Measurements from ENCODE around the gene OTUB2.

Gene OTUB2

DNA sequence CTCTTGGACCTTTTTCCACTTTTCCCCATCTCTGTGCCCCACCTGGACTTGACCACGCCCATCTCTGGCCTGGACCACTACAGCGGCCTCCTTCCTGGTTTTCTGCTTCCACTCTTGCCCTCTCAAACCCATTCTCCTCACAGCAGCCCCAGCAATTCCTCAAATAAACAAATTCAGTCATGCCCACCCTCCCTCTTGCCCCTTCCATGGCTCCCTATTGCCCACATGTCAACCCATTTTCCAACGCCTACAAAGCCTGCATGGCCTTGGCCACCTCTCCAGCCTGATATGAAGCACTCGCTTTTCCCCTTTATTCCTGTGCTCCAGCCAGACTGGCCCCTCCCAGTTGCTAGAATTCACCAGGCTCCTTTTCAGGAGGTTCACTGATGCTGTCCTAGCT, 5.9 kb upstream of the OTUB2 start:
- in situ Hi-C loops (cut with MboI; ENCODE audit: low sequenced_read_pairs): no loop called here

DNA sequence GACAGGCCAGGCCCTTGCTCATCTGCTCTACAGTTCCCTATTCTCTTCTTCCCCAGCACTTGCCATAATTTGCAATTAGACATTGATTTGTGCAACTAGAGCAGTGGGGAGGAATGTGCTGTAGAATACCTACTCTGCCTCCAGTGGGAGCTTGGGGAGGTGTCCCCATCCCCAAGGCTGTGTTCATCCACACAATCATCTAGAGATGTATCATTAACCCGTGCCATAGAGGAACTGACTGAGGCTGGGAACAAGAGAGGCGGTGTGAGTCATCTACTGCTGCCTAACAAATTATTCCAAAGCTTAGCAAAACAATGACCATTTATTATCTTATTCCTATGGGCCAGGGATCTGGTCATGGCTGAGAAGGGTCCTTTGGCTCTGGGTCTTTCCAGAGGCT, 5.1 kb upstream of the OTUB2 start:
- in situ Hi-C loops (cut with MboI; ENCODE audit: low sequenced_read_pairs): no loop called here

DNA sequence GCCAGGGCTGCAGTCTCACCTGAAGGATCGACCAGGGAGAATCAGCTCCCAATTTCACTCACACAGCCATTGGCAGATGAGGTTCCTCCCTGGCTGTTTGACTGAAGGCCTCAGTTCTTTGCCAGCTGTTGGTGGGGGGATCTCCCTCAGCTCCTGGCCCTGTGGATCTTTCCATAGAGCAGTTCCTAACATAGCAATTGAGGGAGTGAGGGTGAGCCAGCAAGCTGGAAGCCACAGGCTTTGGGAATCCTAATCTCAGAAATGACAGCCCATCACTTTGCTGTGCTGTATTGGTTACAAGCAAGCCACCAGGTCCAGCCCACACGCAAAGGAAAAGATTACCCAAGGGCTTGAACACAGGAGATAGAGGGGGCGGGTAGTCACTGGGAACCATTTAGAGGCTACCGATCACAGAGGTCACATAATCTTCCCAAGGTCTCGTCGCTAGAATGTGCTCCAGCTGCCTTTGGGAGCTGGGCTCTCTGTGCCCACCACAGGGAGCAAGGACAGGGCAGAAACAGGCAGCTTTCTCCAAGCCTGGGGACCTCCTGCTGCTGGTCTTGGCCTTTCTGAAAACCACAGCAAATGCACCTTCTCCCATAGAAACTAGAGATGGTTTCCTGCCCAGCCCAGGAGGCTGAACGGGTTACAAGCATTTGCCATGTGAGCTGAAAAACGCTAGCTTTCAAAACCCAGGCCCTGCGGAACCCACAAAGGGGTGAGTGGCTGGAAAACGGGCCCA, 4.6 kb upstream of the OTUB2 start:
- in situ Hi-C loops (cut with MboI; ENCODE audit: low sequenced_read_pairs): no loop called here

DNA sequence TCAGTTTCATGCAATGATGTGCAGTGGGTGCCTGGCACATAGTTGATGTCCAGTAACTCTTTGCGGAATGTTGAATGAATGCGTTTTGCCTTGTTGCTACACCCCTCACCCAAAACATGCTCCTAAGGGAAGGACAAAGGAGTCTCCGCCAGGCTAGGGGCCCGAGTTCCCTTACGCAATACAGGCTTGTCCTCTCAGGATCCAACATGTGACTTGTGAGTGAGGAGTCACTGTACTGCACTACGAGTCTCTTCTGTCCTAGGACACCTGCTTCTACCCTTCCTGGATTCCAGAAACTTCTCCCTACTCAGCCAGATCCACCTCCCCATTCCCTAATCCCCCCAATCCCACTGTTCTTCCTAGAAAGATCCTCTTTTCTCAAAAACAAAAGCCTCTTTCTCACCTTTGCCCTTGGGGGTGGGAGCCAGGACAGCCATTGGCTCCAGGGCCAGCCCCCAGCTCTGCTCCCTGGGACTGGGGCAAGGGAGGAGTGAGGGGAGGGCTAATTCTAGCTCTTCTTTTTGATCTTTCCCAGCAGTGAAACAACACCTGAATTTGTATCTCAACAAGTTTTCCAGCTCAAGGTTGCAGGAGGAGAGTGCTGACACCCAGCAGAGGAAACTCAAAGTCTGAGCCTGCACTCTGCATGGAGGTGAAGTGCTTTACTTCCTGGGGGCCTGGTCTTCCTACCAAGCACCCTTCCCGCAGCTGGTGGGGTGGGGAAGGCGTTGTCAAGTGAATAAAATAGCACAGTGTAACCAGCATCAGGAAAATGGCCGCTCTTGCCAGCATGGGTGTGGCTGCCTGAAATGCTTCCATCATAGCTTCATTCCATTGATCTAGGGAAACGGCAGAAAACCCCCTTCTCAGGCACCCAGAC, 3.4 kb upstream of the OTUB2 start:
- in situ Hi-C loops (cut with MboI; ENCODE audit: low sequenced_read_pairs): no loop called here

DNA sequence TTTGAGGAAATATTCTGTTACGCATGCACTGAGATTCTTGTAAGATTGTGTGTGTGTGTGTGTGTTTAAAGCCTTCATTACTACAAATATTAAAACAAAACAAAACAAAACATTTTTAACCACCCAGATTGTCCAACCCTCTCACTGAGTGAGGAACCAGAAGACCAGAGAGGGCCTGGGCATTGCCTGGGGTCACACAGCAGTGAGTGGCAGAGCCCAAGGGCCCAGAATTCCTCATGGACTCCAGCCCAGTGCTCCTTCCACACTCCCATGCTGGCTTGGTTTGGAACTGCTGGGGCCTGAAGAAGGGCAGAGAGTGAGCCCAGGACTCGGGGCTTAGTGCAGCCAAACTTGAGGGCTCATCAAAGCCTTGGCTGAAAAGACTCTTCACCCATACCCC, 1.6 kb upstream of the OTUB2 start:
- in situ Hi-C loops (cut with MboI; ENCODE audit: low sequenced_read_pairs): no loop called here

DNA sequence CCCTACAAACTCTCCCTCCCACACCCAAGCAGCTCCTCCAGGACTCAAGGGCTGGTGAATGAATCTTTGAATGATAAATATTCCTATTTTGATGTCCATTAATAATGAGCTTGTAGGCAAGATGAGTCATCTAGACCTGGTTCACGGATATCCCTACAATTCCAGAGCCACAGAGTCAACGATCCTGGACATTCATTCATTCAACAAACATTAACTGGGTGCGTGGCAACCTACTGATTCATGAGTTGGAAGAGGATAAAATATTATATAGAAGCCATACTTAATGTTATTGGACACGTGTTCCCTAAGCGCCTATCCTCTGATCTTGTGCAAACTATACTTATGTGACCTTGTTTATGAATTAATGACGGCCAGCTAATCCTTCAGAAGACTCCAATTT, 420 bp upstream of the OTUB2 start:
- in situ Hi-C loops (cut with MboI; ENCODE audit: low sequenced_read_pairs): no loop called here

DNA sequence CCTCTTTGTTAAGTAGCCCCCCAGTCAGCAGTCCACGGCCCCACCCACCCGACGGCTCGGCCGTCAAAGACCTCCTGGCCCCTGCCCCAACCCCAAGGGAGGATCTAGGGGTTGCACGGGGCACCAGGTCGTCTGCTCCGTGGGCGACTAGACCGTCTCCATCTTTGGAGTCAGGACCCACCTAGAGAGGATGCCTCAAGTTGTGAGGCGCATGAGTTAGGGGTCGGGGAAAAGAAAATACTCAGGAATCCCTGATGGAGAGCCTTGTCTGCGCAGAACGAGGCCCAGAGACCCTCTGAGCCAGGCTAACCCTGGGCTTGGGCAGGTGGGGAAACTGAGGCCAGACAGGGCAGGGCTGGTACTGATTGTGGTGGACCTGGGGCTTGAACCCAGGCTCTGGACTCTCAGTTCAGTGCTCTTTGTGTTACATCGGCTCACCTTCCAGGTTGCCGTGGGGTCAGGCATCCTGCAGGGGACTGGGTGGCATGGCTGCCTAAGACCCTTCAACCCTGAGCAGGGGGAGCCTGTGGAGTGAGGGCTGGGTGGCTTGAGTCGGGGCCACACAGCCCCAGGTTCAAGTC, 839 bp downstream of the OTUB2 start:
- in situ Hi-C loops (cut with MboI; ENCODE audit: low sequenced_read_pairs): no loop called here

DNA sequence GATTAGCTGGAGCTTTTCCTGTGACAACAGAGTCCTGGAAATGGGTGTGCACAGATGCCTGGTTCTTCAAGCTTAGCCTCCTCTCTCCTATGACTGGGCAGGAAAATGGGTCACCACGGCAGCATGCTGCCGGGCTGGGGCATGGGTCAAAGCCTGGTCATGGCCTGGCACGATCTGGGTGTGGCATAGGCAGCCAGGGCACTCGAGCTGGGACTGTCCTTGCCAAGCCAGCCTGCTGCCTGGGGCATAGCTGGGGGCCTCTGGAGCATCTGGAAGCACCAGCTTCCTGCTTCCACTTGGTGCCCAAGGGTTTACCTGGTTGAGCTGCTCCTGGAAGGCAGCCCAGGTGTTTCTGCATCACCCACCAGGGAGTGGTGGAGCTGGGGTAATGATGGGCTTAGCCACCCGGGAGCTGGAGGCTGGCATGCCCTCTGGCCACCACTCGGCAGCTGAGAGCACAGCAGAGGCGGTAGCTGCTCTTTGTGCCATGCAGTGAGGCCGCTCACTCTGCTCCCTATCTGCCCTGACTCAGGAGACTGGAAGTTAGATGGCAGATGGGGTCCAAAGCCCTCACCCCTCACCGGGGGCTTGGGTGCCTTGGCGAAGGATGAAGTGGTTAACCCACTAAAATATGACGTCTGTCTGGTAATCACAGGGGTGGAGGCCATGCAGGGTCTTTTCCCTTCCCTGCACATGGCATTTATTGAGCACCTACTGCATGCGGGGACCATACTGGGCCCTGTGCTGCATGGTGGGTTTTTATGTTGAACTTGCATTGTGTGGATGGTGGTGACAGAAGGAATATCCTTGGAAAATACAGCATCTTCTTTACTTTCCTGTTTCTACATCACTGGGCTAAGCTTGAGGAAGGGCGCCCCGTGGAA, 1.7 kb downstream of the OTUB2 start:
- in situ Hi-C loops (cut with MboI; ENCODE audit: low sequenced_read_pairs): no loop called here

DNA sequence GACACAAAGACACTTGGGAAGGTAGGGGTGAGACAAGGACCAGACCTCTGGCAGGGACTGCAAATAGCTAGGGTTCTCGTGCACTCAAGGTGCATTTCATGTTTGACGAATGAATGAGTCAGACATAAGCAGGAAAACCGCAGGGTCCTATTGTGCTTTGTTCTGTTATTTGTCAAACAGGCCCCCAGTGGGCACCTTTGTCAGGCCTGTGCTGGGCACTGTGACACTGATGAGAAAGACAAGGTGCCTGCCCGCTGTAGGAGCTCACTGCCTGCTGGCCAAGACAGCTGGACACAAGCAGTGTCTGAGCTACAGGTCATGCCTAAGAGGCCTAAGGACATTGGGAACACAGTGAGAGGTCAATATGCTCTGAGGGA, 2.3 kb downstream of the OTUB2 start:
- in situ Hi-C loops (cut with MboI; ENCODE audit: low sequenced_read_pairs): no loop called here

DNA sequence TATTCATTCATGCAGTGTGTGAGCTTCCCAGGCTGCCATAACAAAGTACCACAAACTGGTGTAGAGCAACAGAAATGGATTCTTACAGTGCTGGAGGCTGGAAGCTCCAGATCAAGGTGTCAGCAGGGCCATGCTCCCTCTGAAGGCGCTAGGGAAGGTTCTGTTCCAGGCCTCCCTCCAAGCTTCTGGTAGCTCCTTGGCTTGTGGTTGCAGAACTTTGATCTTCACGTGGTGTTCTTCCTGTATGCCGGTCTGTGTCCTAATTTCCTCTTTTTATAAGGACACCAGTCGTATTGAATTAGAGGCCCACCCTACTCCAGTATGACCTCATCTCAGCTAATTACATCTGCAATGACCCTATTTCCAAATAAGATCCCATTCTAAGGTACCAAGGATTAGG, 3.1 kb downstream of the OTUB2 start:
- in situ Hi-C loops (cut with MboI; ENCODE audit: low sequenced_read_pairs): no loop called here

DNA sequence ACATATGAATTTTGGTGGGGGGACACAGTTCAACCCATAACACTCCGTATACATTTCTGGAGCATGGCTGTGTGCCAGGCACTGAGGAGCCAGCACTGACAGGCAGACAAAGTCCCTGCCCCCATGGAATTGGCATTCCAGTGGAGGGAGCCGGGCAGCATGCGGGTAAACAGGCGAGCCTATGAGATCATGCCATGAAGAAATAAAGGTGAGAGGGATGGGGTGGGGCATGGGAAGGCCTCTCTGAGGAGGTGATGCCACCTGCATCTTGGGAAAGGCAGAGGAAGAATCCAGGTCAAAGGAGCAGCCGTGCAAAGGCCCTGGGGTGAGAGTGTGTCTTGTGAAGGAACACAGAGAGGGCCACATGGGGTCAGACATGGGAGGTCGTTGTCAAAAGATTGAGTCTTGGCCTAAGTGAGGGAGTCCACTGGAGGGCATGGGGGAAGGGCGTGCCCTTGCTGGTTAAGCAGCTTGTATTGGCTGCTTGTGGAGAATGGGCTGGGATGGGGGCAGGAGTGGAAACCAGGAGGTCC, 3.6 kb downstream of the OTUB2 start:
- in situ Hi-C loops (cut with MboI; ENCODE audit: low sequenced_read_pairs): no loop called here

DNA sequence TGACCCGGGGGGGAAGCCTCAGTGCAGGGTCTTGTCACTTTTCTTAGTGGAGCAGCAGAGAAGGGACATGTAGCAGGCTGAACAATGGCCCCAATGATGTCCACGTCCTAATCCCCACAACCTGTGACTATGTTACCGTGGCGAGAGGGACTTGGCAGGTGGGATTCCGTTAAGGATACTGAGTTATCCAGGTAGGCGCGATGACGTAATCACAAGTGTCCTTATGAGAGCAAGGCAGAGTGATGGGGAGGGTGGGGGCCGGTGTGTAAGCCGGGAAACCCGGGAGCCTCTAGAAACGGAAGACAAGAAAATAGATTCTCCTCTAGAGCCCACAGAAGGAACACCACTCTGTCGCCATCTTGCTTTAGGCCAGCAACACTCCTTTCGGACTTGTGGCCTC, 4.4 kb downstream of the OTUB2 start:
- in situ Hi-C loops (cut with MboI; ENCODE audit: low sequenced_read_pairs): no loop called here

DNA sequence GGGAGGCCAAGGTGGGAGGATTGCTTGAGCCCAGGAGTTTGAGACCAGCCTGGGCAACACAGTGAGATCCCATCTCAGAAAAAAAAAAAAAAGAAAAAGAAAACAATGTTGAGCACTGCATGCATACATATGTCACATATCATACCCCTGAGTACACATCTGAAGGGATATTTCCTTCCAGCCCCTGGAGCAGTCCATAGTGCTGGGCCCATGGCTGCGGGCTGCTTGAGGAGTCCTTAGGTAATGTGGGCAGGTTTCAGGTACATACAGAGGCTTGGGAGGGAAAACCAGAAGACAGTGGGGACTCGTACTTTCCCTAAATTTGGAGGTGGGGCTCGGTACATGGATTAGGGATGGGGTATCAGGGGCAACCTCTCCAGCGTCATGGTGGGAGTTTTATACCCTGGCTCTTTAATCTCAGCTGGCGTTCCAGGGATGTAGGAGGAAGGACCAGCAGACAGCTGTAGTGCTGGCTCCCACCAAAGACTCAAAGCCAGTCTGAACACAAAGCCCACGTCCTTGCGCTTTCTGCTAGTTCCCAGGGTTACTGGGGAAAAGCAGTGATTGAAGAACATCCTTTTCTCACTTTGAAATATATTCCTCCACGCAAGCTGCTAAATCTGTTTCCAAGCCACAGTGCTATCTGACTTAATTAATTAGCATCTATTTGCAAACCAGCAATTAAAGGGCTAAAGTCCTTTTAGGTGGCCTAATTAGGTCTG, 5.2 kb downstream of the OTUB2 start:
- in situ Hi-C loops (cut with MboI; ENCODE audit: low sequenced_read_pairs): no loop called here

DNA sequence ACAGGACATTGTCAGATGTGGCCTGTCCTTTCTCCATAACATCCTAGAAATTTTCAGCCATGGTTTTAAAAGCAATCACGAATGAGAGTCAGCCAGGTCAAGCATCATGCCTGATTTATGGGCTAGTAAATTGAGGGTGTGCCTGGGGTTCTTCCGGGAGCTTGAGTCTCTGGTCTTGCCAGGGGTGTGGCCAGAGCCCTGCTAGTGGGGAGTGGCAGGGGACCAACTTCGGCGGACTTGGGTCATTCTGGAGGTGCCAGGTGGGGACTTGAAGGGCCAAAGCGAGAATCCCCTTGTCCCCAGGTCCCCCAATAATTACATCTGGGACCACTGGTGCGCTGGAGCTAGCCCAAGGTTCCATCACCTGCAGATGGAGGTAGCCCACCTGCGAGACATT, 5.7 kb downstream of the OTUB2 start:
- in situ Hi-C loops (cut with MboI; ENCODE audit: low sequenced_read_pairs): no loop called here

DNA sequence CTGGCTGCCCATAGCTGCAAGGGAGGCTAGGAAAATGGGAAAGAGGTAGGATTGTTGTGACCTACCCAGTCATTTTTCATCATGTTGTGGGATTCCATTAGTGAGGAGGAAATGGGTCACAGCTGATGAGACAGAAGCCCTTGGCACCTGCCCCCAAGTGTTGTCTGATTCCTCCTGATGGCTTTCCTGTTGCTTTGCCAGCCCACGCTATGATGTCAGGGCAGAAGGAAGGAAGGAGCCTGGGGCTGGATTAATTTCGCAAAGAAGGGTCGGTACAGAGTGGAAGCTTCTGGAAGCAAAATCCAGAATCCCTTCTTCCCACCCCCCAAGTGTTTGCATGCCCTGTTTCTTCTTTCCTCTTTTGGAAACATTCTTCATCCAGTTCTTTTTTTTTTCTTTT, 8.7 kb downstream of the OTUB2 start:
- in situ Hi-C loops (cut with MboI; ENCODE audit: low sequenced_read_pairs): no loop called here

DNA sequence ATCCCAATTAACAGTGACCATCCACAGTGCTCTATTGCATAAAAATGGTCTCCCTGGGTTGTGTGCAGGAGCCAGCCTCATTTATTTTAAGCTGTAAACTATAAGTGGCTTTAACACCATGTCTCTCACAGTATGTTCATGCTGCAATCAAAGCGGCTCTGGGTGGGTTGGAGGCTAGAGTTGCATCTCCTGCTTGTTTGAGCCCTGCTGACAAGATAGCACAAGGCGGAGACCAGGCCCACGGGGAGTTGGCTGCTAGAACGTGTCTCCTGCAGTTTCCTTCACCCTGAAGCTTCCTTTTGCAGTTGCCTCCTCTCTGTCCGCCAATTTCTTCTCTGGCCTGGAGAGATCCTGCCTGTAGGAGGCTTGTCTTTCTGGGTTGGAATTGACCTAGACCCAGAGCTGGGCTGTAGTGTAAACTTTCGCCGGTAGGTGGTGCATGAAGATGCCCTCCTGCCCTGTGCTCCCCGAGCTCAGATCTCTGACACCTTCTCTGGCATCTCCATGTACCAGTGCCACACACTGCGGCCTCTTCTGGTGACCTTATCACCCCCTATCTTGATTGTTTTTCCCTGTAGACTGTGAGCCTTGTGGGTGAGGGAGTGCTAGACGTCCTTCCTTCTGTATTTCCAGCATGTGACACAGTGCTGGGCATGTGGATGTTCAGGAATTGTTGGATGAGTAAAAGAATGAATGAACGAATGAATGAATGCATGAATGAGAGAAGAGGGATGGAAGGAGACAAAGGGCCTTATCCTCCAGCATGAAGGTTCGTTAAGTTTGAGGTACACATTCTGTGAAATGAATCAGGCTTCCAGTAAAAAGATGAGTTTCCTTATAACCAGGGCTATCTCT, 10.4 kb downstream of the OTUB2 start:
- in situ Hi-C loops (cut with MboI; ENCODE audit: low sequenced_read_pairs): no loop called here

DNA sequence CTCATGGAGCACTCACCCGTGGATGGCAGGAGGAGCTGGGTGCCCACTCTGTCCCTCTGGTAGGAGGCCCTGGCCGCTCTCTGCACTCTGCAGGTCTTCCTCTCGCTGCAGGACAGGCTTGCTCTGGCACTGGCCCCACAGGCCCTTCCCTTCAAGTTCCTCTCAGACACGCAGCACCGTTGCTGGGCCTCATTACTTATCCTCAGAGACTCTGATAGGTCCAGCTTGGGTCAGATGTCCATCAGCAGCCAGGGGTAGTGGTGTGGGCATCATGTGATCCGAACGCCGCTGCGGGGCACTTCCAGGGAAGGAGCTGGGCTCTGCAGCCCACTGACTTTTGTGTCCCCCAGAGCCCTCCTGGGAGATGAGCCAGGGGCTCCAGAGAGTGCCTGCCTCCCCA, 11.8 kb downstream of the OTUB2 start:
- in situ Hi-C loops (cut with MboI; ENCODE audit: low sequenced_read_pairs): no loop called here

DNA sequence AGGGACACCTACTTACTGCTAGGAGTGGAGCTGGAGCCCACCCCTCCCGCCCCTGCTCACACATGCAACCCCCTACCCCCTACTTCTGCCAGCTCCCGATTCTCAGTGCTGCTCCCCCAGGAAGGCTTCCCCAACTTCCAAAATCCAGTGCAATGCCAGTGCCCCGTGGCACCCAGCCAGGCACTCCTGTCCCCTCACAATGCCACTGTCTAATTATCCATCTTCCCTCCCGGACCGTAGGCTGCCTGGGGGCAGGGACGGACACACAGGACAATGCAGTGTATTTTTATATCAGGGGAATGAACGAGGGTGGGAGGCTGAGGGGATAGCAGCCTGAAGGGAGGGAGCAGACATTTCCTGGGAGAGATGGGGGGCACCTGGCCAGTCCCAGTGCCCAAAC, 12.4 kb downstream of the OTUB2 start:
- in situ Hi-C loops (cut with MboI; ENCODE audit: low sequenced_read_pairs): no loop called here

DNA sequence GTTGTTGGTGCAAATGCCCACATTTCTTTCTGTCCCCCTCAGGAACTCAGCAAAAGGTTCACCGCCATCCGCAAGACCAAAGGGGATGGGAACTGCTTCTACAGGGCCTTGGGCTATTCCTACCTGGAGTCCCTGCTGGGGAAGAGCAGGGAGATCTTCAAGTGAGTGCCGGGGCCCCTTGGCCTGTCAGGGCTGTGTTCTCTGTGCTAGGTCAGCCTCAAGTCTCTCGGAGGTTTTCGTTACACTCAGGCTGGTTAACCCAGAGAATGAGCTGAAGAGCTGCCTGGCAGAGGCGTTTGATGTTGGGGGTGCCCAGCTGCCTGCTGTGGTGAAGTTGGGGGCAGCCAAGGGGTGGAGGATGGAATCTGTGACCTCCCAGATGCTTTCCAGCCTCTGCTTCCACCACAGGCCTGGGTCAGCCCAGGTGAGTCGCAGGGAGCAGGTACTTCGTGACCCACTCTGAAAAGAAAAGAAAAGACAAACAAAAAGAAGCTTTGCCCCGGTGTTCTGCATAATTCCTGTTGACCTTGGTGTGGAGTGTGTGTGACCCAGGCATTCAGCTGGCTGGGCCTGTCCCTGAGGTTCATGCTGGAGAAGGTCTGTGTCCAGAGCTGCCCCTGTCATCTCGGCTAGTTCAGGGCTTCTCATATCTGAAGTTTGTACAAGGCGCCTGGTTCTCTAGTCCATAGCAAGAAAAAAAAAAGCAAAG, 12.9 kb downstream of the OTUB2 start:
- in situ Hi-C loops (cut with MboI; ENCODE audit: low sequenced_read_pairs): no loop called here
